ENCODE measurements around the gene TNFAIP8L1.

TNFAIP8L1 gene

DNA sequence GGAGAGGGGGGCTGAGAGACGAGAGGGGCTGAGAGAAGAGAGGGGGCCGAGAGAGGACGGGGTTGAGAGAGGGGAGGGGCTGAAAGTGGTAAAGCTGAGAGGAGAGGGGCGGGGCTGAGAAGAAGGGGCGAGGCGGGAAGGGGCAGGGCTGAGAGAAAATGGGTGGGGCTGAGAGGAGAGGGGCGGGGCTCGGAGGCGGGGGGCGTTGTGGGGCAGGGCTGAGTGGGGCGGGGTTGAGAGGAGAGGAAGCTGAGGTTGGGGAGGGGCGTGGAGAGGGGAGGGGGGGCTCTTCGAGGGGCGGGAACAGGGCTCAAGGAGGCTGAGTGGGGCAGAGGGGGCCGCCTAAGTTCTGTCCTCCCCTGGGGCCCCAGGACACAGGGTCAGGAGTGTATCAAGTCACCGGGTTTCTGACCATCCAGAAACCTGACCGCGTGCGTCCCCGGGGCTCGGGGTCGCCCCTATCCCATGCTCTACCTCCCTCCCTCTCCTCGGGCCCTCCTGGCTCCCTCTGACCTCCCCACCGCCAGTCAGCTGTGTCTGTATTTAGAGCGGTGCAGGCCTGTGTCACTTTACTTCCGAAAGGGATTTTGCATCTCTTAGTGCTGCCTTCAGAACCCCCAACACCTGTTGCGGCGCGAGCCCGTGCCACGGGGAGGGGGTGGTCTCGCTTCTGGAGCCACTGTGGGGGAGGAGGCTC, 41.2 kb upstream of the TNFAIP8L1 start (continued):
- TF ChIP-seq GLI4 (tag by site-specific recombination; IDR thresholded peaks at IDR 0.05) = no peak
- TF ChIP-seq, protein P1, sequence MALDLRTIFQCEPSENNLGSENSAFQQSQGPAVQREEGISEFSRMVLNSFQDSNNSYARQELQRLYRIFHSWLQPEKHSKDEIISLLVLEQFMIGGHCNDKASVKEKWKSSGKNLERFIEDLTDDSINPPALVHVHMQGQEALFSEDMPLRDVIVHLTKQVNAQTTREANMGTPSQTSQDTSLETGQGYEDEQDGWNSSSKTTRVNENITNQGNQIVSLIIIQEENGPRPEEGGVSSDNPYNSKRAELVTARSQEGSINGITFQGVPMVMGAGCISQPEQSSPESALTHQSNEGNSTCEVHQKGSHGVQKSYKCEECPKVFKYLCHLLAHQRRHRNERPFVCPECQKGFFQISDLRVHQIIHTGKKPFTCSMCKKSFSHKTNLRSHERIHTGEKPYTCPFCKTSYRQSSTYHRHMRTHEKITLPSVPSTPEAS (tag by site-specific recombination; IDR thresholded peaks at IDR 0.05) = no peak
- 0 out of 2 replicates have a peak, but pooled peaks have one; percentile 21 for TF ChIP-seq BCL11B (tag by site-specific recombination; IDR thresholded peaks at IDR 0.05; ENCODE audit: low read depth)

DNA sequence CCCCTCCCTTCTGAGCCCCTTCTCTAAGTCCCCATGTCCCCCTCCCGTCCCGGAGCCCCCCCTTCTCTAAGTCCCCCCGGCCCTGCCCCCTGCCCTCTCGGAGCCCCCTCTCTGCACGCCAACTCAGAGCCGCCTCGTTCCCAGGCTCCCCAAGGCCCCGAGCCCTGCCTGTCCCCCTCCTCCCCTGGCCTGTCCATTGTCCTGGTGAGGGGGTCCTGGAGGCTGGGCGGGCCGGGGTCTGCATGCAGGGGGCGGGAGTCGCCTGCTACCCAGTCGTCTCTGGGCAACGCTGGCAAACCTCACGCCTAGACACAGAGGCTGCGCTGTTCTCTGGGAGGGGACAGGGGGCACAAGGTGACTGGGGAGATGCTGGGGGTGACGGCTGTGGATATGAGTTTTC, 40.6 kb upstream of the TNFAIP8L1 start:
- H3K27ac ChIP-seq (ENCODE audit: extremely low read depth, low read depth, low read length) = no peak overlapping the region
- POLR2A ChIA-PET = interaction anchor here (1.2 kb wide), 1 partner anchor 35 kb away, joined by 3 read pairs; no protein-coding TSS in a partner anchor
- no peak overlapping the region for H3K4me3 ChIP-seq (ENCODE audit: low read depth, low read length)
- no peaks in the 10 kb centered on the region for H3K36me3 ChIP-seq (ENCODE audit: control insufficient read depth in 2 of 2, insufficient read depth in 1 of 2, low read length in 2 of 2)
- no peaks in the 10 kb centered on the region for H3K9me3 ChIP-seq (ENCODE audit: control insufficient read depth, insufficient read depth, low read depth, low read length)
- CTCF ChIA-PET = interaction anchor here (0.6 kb wide), 1 partner anchor 246 kb away, joined by 4 read pairs; no protein-coding TSS in a partner anchor
- 0 out of 2 replicates have a peak, but pooled peaks cover 3% of the 10 kb centered on the region for H3K4me1 ChIP-seq (ENCODE audit: control insufficient read depth, insufficient read depth, low read length)
- TF ChIP-seq, protein P2, sequence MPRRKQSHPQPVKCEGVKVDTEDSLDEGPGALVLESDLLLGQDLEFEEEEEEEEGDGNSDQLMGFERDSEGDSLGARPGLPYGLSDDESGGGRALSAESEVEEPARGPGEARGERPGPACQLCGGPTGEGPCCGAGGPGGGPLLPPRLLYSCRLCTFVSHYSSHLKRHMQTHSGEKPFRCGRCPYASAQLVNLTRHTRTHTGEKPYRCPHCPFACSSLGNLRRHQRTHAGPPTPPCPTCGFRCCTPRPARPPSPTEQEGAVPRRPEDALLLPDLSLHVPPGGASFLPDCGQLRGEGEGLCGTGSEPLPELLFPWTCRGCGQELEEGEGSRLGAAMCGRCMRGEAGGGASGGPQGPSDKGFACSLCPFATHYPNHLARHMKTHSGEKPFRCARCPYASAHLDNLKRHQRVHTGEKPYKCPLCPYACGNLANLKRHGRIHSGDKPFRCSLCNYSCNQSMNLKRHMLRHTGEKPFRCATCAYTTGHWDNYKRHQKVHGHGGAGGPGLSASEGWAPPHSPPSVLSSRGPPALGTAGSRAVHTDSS (tag by site-specific recombination; IDR thresholded peaks at IDR 0.05) = no peak
- TF ChIP-seq, protein P3, sequence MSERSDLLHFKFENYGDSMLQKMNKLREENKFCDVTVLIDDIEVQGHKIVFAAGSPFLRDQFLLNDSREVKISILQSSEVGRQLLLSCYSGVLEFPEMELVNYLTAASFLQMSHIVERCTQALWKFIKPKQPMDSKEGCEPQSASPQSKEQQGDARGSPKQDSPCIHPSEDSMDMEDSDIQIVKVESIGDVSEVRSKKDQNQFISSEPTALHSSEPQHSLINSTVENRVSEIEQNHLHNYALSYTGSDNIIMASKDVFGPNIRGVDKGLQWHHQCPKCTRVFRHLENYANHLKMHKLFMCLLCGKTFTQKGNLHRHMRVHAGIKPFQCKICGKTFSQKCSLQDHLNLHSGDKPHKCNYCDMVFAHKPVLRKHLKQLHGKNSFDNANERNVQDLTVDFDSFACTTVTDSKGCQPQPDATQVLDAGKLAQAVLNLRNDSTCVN (tag by site-specific recombination; optimal IDR thresholded peaks at IDR 0.05) = peak; percentile 1
- TF ChIP-seq, protein P4, sequence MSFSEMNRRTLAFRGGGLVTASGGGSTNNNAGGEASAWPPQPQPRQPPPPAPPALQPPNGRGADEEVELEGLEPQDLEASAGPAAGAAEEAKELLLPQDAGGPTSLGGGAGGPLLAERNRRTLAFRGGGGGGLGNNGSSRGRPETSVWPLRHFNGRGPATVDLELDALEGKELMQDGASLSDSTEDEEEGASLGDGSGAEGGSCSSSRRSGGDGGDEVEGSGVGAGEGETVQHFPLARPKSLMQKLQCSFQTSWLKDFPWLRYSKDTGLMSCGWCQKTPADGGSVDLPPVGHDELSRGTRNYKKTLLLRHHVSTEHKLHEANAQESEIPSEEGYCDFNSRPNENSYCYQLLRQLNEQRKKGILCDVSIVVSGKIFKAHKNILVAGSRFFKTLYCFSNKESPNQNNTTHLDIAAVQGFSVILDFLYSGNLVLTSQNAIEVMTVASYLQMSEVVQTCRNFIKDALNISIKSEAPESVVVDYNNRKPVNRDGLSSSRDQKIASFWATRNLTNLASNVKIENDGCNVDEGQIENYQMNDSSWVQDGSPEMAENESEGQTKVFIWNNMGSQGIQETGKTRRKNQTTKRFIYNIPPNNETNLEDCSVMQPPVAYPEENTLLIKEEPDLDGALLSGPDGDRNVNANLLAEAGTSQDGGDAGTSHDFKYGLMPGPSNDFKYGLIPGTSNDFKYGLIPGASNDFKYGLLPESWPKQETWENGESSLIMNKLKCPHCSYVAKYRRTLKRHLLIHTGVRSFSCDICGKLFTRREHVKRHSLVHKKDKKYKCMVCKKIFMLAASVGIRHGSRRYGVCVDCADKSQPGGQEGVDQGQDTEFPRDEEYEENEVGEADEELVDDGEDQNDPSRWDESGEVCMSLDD (tag by site-specific recombination; IDR thresholded peaks at IDR 0.05) = no peak
- TF ChIP-seq ZNF266 (tag by site-specific recombination; IDR thresholded peaks at IDR 0.05; ENCODE audit: low read depth) = no peak
- TF ChIP-seq, protein P1 (tag by site-specific recombination; IDR thresholded peaks at IDR 0.05) = no peak
- no peak for TF ChIP-seq WT1 (tag by site-specific recombination; IDR thresholded peaks at IDR 0.05)
- no peak for TF ChIP-seq ZNF670 (tag by site-specific recombination; IDR thresholded peaks at IDR 0.05; ENCODE audit: low read depth)
- no peak for TF ChIP-seq ZNF112 (tag by site-specific recombination; IDR thresholded peaks at IDR 0.05)
- TF ChIP-seq, protein P5, sequence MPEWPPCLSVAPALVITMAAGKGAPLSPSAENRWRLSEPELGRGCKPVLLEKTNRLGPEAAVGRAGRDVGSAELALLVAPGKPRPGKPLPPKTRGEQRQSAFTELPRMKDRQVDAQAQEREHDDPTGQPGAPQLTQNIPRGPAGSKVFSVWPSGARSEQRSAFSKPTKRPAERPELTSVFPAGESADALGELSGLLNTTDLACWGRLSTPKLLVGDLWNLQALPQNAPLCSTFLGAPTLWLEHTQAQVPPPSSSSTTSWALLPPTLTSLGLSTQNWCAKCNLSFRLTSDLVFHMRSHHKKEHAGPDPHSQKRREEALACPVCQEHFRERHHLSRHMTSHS (tag by site-specific recombination; IDR thresholded peaks at IDR 0.05) = no peak

DNA sequence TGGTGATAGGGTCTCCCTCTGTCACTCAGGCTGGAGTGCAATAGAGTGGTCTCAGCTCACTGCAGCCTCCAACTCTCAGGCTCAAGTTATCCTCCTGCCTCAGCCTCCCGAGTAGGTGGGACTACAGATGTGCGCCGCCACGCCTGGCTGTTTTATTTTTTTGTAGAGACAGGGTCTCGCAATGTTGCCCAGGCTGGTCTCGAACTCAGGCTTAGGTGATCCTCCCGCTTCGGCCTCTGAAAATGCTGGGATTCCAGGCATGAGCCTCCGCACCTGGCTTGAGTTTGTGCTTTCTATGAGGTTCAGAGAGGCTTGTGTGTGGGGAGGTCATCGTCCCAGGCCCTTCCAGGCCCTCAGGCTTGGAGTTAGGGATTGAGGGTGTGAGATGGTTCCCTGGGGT, 39.2 kb upstream of the TNFAIP8L1 start:
- ChIA-PET POLR2A (no interaction called here), CTCF (interaction anchor here (0.6 to 1.4 kb wide), 2 partner anchors 23 to 32 kb away, joined by 3 to 6 read pairs; no protein-coding TSS in a partner anchor)
- TF ChIP-seq YY2 (tag by site-specific recombination; IDR thresholded peaks at IDR 0.05) (no peak), ZNF510 (tag by site-specific recombination; IDR thresholded peaks at IDR 0.05; ENCODE audit: insufficient replicate concordance) (no peak), ZFP3 (tag by site-specific recombination; IDR thresholded peaks at IDR 0.05; ENCODE audit: low read depth) (no peak), ZNF239 (tag by site-specific recombination; IDR thresholded peaks at IDR 0.05) (no peak), ZNF664 (tag by site-specific recombination; IDR thresholded peaks at IDR 0.05) (no peak), ZNF473 (tag by site-specific recombination; IDR thresholded peaks at IDR 0.05) (no peak)
- TF ChIP-seq, protein P6, sequence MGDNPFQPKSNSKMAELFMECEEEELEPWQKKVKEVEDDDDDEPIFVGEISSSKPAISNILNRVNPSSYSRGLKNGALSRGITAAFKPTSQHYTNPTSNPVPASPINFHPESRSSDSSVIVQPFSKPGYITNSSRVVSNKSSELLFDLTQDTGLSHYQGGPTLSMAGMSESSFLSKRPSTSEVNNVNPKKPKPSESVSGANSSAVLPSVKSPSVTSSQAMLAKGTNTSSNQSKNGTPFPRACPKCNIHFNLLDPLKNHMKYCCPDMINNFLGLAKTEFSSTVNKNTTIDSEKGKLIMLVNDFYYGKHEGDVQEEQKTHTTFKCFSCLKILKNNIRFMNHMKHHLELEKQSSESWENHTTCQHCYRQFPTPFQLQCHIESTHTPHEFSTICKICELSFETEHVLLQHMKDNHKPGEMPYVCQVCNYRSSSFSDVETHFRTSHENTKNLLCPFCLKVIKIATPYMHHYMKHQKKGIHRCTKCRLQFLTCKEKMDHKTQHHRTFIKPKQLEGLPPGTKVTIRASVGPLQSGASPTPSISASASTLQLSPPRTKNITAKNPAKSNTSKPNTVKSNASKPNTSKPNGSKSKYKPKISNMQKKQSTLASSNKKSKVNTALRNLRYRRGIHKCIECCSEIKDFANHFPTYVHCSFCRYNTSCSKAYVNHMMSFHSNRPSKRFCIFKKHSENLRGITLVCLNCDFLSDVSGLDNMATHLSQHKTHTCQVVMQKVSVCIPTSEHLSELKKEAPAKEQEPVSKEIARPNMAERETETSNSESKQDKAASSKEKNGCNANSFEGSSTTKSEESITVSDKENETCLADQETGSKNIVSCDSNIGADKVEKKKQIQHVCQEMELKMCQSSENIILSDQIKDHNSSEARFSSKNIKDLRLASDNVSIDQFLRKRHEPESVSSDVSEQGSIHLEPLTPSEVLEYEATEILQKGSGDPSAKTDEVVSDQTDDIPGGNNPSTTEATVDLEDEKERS (tag by site-specific recombination; IDR thresholded peaks at IDR 0.05) = no peak

More for the DNA sequence above, 39.2 kb upstream of the TNFAIP8L1 start:
- no peaks in the 10 kb centered on the region for H3K9me3 ChIP-seq (ENCODE audit: control insufficient read depth, insufficient read depth, low read depth, low read length)
- 0 out of 2 replicates have a peak, but pooled peaks cover 3% of the 10 kb centered on the region for H3K4me1 ChIP-seq (ENCODE audit: control insufficient read depth, insufficient read depth, low read length)
- no peak overlapping the region for H3K4me3 ChIP-seq (ENCODE audit: low read depth, low read length)
- no peaks in the 10 kb centered on the region for H3K36me3 ChIP-seq (ENCODE audit: control insufficient read depth in 2 of 2, insufficient read depth in 1 of 2, low read length in 2 of 2)
- no peak overlapping the region for H3K27ac ChIP-seq (ENCODE audit: extremely low read depth, low read depth, low read length)

Measured in HEK293 (cell line).